PC-3 (cell line): ENCODE results near the gene MAGEA8. TPM values are rescaled to one million over a fixed set of nuclear protein-coding genes. Genes with fewer than 3 reads are reported as not detected.
"Not testable (repeated sequence)": the region's sequence is repeated elsewhere in the genome, so short reads cannot be mapped to it uniquely, and the experiment has no call there.

ENCODE experiments used
- ATAC-seq: fragments of 200-7000 bp; cut with Tn5 transposase; 2 replicates; pipeline ENCODE4 v1.9.1; 2020; ENCODE audit warnings: mild to moderate bottlenecking, moderate library complexity
- BruUV-seq: library from RNA; stranded (reverse); fragments of 400-500 nt; replicated peaks from 2 replicates; lab custom pipeline; 2021; lab: Mats Ljungman, UMichigan
- CTCF ChIA-PET: fragments of 300-600 bp; sonication (Branson Sonifier 250); formaldehyde crosslinking; loops from one replicate; lab custom pipeline; 2022; ENCODE audit warnings: antibody characterized with exemption; lab: Charles Lee
- POLR2A ChIA-PET: fragments of 300-600 bp; sonication (Branson Sonifier 250); formaldehyde crosslinking; loops from one replicate; lab custom pipeline; 2022; ENCODE audit warnings: antibody characterized with exemption; ENCODE audit not compliant: unreplicated experiment; lab: Charles Lee
- DNase-seq: peaks from one replicate; pipeline ENCODE4 v3.0.0-alpha.2; 2015
- H2AFZ ChIP-seq: fragments of 300-600 bp; sonication (generic); 2 replicates; pipeline ENCODE4 v1.6.0; 2016; ENCODE audit warnings: antibody characterized with exemption, low read length
- H3F3A ChIP-seq: fragments of 300-600 bp; sonication (generic); one replicate; pipeline ENCODE4 v1.6.0; 2017; ENCODE audit warnings: antibody characterized with exemption, low read length, control low read depth, mild to moderate bottlenecking; ENCODE audit not compliant: unreplicated experiment
- H3K27ac ChIP-seq: fragments of 300-600 bp; sonication (generic); 2 replicates; pipeline ENCODE4 v1.5.1; 2016; ENCODE audit warnings: mild to moderate bottlenecking, low read length
- H3K27me3 ChIP-seq: fragments of 300-600 bp; sonication (generic); 2 replicates; pipeline ENCODE4 v1.6.1; 2016; ENCODE audit warnings: low read length, mixed read lengths
- H3K36me3 ChIP-seq: fragments of 300-600 bp; sonication (generic); 2 replicates; pipeline ENCODE4 v1.6.1; 2016; ENCODE audit warnings: low read depth, mixed run types, low read length, mixed read lengths
- H3K4me1 ChIP-seq: fragments of 300-600 bp; sonication (generic); 2 replicates; pipeline ENCODE4 v1.5.1; 2016; ENCODE audit warnings: low read length; ENCODE audit not compliant: insufficient read depth
- H3K4me2 ChIP-seq: fragments of 300-600 bp; sonication (generic); 2 replicates; pipeline ENCODE4 v1.6.0; 2016; ENCODE audit warnings: low read length
- H3K4me3 ChIP-seq: fragments of 300-600 bp; sonication (generic); 2 replicates; pipeline ENCODE4 v1.5.1; 2016; ENCODE audit warnings: mild to moderate bottlenecking, low read length, mixed read lengths
- H3K79me2 ChIP-seq: fragments of 300-600 bp; sonication (generic); 2 replicates; pipeline ENCODE4 v1.6.1; 2017; ENCODE audit warnings: low read length, mixed read lengths
- H3K9ac ChIP-seq: fragments of 300-600 bp; sonication (generic); 2 replicates; pipeline ENCODE4 v1.6.0; 2016; ENCODE audit warnings: mild to moderate bottlenecking, low read length
- H3K9me2 ChIP-seq: fragments of 300-600 bp; sonication (generic); replicated peaks from 2 replicates; pipeline ENCODE4 v1.6.1; 2016; ENCODE audit warnings: mixed run types, low read length, mixed read lengths
- H3K9me3 ChIP-seq: fragments of 300-600 bp; sonication (generic); 2 replicates; pipeline ENCODE4 v1.6.1; 2016; ENCODE audit warnings: low read length, mixed read lengths
- H4K20me1 ChIP-seq: fragments of 300-600 bp; sonication (generic); 2 replicates; pipeline ENCODE4 v1.6.1; 2016; ENCODE audit warnings: low read length, mixed read lengths
- CTCF ChIP-seq: fragments of 300-600 bp; sonication (generic); conservative IDR thresholded peaks from 2 replicates; pipeline ENCODE4 v1.5.1; 2017; ENCODE audit warnings: antibody characterized with exemption, low read depth, mild to moderate bottlenecking, low read length
- EZH2 ChIP-seq: fragments of 300-600 bp; sonication (generic); IDR thresholded peaks from one replicate; pipeline ENCODE4 v1.6.1; 2017; ENCODE audit warnings: antibody characterized with exemption, mild to moderate bottlenecking, low read length; ENCODE audit not compliant: unreplicated experiment
- EZH2phosphoT487 ChIP-seq: fragments of 300-600 bp; sonication (generic); IDR thresholded peaks from 2 replicates; pipeline ENCODE4 v1.6.1; 2018; ENCODE audit warnings: mild to moderate bottlenecking, antibody characterized with exemption, low read length, borderline replicate concordance
- intact Hi-C: fragments of 100-400 bp; cut with micrococcal nuclease; formaldehyde crosslinking; loops from 2 replicates; pipeline ENCODE4 v1.9.0; 2023
- total RNA-seq: library from RNA; depleted of rRNA; stranded (reverse); fragments of >200 nt; gene quantifications from 2 replicates; pipeline ENCODE4 v1.2.3, GENCODE V29; 2014

Gene MAGEA8
- total RNA-seq, 1 experiment from 2014 or later: not detected

- ChIA-PET POLR2A (no interaction called here), CTCF (no interaction called here)
- no peak overlapping the region for H3K4me3 ChIP-seq
- ATAC-seq (no peak), DNase-seq (no peak)
- no peaks in the 10 kb centered on the region for H3K36me3 ChIP-seq
- no TSS peak for BruUV-seq
- no peaks in the 10 kb centered on the region for H3K9me2 ChIP-seq
- no peaks in the 10 kb centered on the region for H3K79me2 ChIP-seq
- H3K4me1 ChIP-seq: no peaks in the 10 kb centered on the region
- no peaks in the 10 kb centered on the region for H3K9me3 ChIP-seq
- no peaks in the 10 kb centered on the region for H3K27me3 ChIP-seq
- H2AFZ ChIP-seq: no peak overlapping the region
- H4K20me1 ChIP-seq: no peaks in the 10 kb centered on the region
- H3F3A ChIP-seq: no peaks in the 10 kb centered on the region
- TF ChIP-seq CTCF (no peak), EZH2phosphoT487 (no peak), EZH2 (no peak)
- H3K27ac ChIP-seq: no peak overlapping the region
- intact Hi-C loops: no loop called here
- no peak overlapping the region for H3K4me2 ChIP-seq
- H3K9ac ChIP-seq: no peak overlapping the region
Observed at GRCh38 chrX:149916745-149917392, 35.9 kb downstream of the MAGEA8 start.

- CTCF ChIA-PET, H4K20me1 ChIP-seq, BruUV-seq, DNase-seq, H3K4me3 ChIP-seq, H3K9me3 ChIP-seq, POLR2A ChIA-PET, H3K79me2 ChIP-seq, H3K9me2 ChIP-seq, H3K27ac ChIP-seq, H3K27me3 ChIP-seq, H2AFZ ChIP-seq, H3K36me3 ChIP-seq, H3K4me1 ChIP-seq, H3F3A ChIP-seq, intact Hi-C loops, H3K4me2 ChIP-seq, ATAC-seq, H3K9ac ChIP-seq: not testable (repeated sequence)
Observed at GRCh38 chrX:149923836-149924235, 42.9 kb downstream of the MAGEA8 start.

GRCh38 chrX:149924434-149924833, 43.5 kb downstream of the MAGEA8 start:
- CTCF ChIA-PET, H3K9ac ChIP-seq, H3K4me1 ChIP-seq, H3K9me2 ChIP-seq, BruUV-seq, DNase-seq, H3K79me2 ChIP-seq, POLR2A ChIA-PET, H2AFZ ChIP-seq, ATAC-seq, H3F3A ChIP-seq, H3K4me3 ChIP-seq, H4K20me1 ChIP-seq, H3K4me2 ChIP-seq, H3K9me3 ChIP-seq, H3K27ac ChIP-seq, H3K27me3 ChIP-seq, intact Hi-C loops, H3K36me3 ChIP-seq: not testable (repeated sequence)

GRCh38 chrX:149927245-149927963, 46.4 kb downstream of the MAGEA8 start:
- H3K9ac ChIP-seq, intact Hi-C loops, H3K27me3 ChIP-seq, H4K20me1 ChIP-seq, H3K27ac ChIP-seq, H3K4me1 ChIP-seq, BruUV-seq, H3F3A ChIP-seq, H3K9me3 ChIP-seq, DNase-seq, ATAC-seq, POLR2A ChIA-PET, H3K9me2 ChIP-seq, H3K79me2 ChIP-seq, H3K4me2 ChIP-seq, H2AFZ ChIP-seq, H3K4me3 ChIP-seq, H3K36me3 ChIP-seq, CTCF ChIA-PET: not testable (repeated sequence)

GRCh38 chrX:149927964-149928258, 46.9 kb downstream of the MAGEA8 start:
- H3F3A ChIP-seq, H3K4me1 ChIP-seq, CTCF ChIA-PET, H3K9ac ChIP-seq, H3K27me3 ChIP-seq, H2AFZ ChIP-seq, H3K36me3 ChIP-seq, H3K9me2 ChIP-seq, H3K4me2 ChIP-seq, POLR2A ChIA-PET, BruUV-seq, H3K9me3 ChIP-seq, H3K4me3 ChIP-seq, intact Hi-C loops, H4K20me1 ChIP-seq, H3K79me2 ChIP-seq, ATAC-seq, DNase-seq, H3K27ac ChIP-seq: not testable (repeated sequence)

GRCh38 chrX:149928635-149929034, 47.7 kb downstream of the MAGEA8 start:
- BruUV-seq, POLR2A ChIA-PET, H3K4me3 ChIP-seq, H2AFZ ChIP-seq, H3K27ac ChIP-seq, ATAC-seq, H3K4me2 ChIP-seq, H3K4me1 ChIP-seq, H3K36me3 ChIP-seq, CTCF ChIA-PET, H4K20me1 ChIP-seq, H3K9ac ChIP-seq, H3K79me2 ChIP-seq, H3K9me2 ChIP-seq, H3K9me3 ChIP-seq, intact Hi-C loops, H3F3A ChIP-seq, H3K27me3 ChIP-seq, DNase-seq: not testable (repeated sequence)
